A549 (cell line): ENCODE data around the gene PPP6R3.

Experiments
- BCL3 ChIP-seq: fragments of >200 bp; sonication (Bioruptor Twin); formaldehyde crosslinking; IDR thresholded peaks from 3 replicates; pipeline ENCODE4 v1.6.1; 2016
- BHLHE40 ChIP-seq: IDR thresholded peaks from 2 replicates; pipeline ENCODE4 v1.6.1; 2012; ENCODE audit warnings: low read depth, low read length, inconsistent platforms
- EP300 ChIP-seq, 2 experiments: fragments of >200 bp; sonication (Bioruptor Twin); formaldehyde crosslinking; IDR thresholded peaks; 2 replicates in 1 of 2; 3 replicates in 1 of 2; pipeline ENCODE4 v1.6.1; 2016 to 2017
- KDM1A ChIP-seq: fragments of 200-600 bp; sonication (generic); IDR thresholded peaks from 2 replicates; pipeline ENCODE4 v1.6.1; 2016; ENCODE audit warnings: low read depth, mild to moderate bottlenecking
- TF ChIP-seq, protein P1 (sequence below): fragments of >200 bp; sonication (Bioruptor Twin); formaldehyde crosslinking; IDR thresholded peaks from 3 replicates; pipeline ENCODE4 v1.5.1; 2016

DNA sequence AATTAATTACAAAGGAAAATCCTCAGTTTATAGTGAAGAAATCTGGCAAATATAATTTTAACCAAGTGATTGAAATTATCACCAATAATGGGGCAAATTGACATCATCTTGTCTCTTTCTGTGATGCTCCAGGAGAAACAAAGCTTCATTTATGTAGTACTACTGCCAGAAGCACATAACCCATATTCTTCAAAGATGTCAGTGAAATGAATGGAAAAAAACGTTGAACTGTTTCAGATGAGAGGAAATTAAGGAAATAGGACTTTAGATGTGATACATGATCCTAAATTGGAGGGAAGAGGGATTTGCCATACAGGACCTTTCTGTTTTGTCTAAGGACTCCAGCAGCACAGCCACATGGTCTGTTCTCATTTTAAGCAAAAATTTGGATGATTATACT is 57.6 kb downstream of the PPP6R3 start:
- no peak for TF ChIP-seq EP300 (IDR thresholded peaks at IDR 0.05)
- TF ChIP-seq, protein P1, sequence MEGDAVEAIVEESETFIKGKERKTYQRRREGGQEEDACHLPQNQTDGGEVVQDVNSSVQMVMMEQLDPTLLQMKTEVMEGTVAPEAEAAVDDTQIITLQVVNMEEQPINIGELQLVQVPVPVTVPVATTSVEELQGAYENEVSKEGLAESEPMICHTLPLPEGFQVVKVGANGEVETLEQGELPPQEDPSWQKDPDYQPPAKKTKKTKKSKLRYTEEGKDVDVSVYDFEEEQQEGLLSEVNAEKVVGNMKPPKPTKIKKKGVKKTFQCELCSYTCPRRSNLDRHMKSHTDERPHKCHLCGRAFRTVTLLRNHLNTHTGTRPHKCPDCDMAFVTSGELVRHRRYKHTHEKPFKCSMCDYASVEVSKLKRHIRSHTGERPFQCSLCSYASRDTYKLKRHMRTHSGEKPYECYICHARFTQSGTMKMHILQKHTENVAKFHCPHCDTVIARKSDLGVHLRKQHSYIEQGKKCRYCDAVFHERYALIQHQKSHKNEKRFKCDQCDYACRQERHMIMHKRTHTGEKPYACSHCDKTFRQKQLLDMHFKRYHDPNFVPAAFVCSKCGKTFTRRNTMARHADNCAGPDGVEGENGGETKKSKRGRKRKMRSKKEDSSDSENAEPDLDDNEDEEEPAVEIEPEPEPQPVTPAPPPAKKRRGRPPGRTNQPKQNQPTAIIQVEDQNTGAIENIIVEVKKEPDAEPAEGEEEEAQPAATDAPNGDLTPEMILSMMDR: no peak
- no peak for TF ChIP-seq BCL3
- no peak for TF ChIP-seq KDM1A
- no peak for TF ChIP-seq BHLHE40
